HG02840 (cell line): ENCODE results near the gene DTNA.
A peak's percentile ranks its signal among the peaks of the same experiment; 100 is the strongest.

ENCODE experiments used
- ATAC-seq: cut with Tn5 transposase; IDR thresholded peaks from one replicate; pipeline ENCODE4 v1.9.1; 2021; ENCODE audit warnings: mild to moderate bottlenecking, moderate library complexity, moderate number of reproducible peaks; ENCODE audit not compliant: unreplicated experiment, low FRiP score

DTNA gene

DNA sequence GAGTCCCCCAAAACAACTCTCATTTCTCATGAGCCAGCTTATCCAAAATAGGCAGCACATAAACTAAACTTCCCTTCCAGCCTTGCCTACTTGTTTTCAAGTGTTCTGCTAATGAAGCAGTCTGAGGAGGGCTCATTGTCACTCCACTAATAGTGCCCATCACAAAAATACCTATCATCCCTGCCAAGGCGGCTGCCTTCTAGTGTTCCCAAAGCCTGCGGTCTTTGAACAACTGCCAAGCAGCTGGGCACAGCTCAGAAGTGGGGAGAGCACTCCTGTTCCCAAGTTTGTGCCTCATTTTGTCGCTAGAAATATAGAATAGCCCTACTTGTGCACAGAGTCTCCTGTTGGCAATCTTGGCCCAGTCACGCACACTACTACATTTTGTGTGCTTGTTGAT lies 50.3 kb downstream of the DTNA start:
- no peak for ATAC-seq

DNA sequence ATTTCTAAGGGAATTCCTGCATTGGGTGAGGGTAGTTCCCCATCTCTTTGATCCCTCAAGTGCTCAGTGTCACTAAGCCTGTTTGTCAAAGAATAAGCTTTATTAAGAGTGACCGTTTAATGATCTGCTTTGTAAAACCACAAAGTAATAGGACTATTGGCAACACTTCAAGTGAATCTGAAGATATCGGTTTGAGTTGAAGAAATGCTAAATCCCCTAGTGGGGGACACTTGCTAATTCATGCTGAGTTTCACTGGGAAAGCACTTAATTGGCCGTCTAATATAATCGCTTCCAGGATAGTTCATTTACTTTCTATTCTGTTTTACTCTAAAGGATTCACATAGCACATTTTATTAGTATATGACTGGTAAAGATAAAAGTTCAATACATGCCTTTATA lies 54.4 kb downstream of the DTNA start:
- no peak for ATAC-seq

DNA sequence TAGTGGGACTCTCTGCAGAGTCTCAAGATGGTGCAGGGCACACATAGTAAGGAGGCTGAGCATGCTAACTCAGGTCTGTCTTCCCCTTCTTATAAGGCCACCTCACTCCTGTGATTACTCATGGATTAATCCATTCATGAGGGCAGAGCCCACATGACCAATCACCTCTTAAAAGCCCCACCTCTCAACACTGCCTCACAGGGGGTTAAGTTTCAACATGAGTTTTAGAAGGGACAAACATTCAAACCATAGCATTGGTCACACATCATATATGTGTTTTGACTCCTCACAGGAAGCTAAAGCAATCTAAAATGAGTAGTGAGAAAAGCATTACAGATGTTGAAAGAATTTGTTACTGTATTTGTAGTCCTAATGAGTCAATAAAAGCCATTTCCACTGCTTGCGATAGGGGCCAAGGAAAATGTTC lies 57.5 kb downstream of the DTNA start:
- no peak for ATAC-seq

DNA sequence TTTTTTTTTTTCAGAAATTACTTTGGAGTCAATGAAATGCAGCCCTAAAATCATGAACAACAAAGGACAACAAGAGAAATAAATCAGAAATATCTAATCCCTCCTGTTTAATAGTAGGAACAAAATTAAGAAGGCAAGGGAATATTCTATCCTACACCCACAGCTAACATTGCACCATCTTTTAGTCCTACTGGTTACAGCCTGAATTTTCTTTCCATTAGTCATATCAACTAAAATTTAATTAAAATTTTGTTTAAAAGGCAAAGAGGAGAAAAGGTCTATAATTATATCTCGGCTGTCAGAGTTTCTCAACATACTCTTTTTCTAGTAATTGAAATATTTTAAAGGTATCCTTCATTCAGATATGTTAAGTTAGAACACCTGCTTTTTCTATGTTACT lies 61.9 kb downstream of the DTNA start:
- no peak for ATAC-seq

DNA sequence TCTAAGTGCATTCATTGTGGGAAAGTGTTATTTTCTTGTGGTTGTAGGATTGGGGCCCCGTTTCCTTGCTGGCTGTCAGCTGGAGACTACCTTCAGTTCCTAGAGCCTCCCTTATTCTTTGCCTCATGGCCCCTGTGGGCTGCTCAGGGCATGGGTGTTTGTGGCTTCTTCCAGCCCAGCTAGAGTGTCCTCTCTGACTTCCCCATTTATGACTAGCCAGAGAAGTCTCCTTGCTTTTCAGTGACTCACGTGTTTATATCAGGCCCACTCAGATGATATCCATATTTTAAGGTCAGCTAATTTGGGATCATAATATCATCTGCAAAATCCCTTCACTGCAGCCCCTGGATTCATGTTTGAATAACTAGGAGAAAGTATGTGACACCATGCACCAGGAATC lies 62.8 kb downstream of the DTNA start:
- ATAC-seq: no peak

DNA sequence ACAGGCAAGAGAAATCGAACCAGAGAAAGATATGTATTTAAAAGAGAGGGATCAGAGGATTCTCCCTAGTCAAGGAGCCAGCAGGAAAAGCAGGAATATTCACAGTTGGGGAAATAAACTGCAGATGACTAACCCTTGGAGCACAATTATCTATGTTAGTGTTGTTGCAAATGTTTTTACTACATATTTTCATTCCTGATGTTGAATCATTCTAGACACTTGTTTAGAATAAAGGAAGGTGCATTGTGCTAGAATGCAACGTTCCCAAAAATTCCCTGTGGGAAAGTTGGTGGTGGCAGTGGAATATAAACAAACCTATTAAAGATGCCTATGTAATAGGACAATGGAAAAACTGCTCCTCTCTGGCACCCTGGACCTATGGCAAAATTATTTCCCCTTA lies 63.3 kb downstream of the DTNA start:
- no peak for ATAC-seq

DNA sequence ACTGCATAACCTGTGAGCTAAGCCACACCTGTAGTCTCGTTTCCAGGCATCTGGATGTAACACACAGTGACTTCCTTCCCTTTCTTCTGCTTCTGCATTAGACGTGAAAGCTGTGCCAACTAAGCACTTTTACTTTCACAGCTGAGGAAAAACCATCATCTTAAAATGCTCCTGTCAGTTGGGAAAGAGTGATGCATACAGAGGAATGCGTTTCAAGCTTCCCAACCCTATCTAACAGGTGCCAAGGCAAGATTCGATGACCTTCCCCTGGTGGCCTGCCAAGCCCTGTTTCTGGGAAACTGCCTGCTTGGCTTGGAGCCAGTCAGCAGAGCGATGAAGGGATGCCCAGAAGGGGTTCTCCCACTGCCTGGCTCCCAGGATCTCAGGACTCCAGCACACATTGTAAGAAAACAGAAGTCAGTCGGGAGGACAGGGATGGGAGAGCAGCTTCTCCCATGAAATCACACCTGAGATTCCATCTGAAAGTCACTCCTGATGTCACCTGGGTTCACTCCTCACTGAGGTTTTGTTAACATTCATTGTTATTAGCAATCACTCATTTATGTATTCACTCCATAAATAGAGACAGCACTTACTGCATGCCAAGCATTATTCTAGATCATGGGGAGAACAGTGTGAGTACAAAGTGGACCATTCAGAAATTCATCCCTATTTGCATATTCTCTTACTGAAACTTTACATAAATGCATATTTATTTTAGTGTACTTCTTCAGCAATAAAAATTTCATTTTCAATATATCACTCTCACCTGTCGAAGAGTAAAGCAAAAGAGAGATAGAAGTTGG lies 64.1 kb downstream of the DTNA start:
- ATAC-seq: no peak

DNA sequence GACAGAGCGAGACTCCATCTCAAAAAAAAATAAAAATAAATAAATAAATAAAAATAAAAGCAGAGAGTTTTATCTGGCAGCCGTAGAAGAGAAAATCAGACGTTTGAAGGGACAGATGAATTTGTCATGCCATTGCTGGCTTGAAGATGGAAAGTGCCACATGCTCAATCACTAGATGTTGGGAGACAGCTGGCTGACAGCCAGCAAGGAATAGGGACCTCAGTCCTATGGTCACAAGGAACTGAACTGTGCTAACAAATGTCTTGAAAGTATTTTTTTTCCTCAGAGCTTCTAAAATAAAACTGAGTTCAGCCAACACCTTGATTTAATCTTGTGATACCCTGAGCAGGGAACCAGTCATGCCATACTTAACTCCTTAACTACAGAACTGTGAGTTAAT lies 65.4 kb downstream of the DTNA start:
- ATAC-seq: no peak

DNA sequence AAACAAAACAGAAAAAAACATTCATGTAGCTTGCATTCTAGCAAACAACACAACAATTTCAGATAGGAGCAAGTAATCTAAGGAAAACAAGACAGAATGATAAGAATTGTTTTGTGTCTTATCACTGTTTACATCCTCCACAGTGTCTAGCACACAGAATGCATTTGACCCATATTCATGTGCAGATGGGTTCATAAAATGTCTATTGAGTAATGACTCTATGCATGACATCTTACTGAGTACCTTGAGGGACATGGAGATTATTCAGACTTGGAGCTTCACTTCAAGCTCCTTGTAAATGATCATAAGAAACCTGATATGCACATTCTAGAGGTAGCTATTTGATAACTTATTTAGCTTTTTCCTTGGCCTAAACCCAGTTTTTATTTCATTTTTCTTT lies 69.0 kb downstream of the DTNA start:
- ATAC-seq: no peak

DNA sequence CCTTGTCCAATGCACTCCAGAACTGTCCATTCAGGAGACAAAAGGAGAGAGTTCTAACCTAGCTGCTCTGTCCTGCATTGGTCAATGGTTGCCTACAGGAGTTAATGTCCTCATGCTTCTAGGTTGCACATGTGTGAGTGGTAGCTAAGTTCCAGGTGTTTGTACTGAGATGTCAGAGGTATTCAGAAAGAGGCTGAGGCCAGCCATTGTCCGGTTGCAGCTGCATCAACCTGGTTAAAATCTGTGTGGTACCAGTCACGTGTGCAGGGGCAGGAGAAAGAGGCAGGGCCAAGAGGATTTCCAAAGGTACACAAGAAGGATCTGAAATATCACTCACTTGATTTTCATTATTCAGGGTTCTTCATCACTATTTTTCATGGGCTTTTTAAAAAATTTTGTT lies 70.8 kb downstream of the DTNA start:
- ATAC-seq: no peak

DNA sequence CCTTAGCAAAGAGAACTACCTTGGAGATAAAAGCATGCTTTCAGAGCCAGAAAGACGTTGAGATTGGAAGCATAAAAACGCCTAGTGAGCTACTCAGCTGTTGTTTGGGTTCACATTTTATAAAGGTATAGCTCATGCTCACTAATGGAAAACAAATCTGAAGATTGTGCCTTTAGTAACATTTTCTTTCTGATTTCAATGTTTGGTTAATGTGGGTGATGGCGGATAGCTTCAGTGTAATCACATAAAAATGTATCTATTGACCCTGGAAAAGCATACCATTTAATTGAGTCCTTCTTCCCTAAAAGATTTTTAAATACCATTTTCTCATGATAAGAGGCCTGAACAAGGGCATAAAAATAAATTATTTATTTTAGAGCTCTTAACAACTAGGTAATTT lies 73.4 kb downstream of the DTNA start:
- ATAC-seq: no peak

DNA sequence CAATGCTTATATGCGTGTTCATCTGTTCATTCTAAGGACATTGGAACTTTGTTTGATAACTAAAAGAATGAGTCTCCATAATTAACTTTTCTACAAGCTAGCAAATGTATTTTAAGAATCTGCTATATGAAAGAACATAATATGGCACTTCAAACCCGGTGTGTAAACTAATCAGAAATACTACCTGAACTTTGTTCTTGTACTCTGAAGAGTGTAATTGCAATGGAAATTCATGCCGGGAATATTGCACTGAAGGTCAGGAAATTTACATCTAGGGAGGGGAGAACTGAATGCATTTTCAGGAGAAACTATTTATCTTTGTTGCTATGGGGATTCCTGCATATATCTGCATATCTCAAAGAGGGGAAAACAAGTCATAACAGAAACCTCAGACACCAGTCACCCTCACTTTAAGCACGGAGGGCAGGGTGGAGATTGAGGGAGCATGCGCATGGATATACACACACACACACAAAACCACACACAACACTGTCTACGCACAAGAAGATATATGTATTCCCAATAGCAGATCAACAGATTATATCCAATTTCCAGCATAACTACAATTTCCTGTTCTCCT lies 76.2 kb downstream of the DTNA start:
- no peak for ATAC-seq

DNA sequence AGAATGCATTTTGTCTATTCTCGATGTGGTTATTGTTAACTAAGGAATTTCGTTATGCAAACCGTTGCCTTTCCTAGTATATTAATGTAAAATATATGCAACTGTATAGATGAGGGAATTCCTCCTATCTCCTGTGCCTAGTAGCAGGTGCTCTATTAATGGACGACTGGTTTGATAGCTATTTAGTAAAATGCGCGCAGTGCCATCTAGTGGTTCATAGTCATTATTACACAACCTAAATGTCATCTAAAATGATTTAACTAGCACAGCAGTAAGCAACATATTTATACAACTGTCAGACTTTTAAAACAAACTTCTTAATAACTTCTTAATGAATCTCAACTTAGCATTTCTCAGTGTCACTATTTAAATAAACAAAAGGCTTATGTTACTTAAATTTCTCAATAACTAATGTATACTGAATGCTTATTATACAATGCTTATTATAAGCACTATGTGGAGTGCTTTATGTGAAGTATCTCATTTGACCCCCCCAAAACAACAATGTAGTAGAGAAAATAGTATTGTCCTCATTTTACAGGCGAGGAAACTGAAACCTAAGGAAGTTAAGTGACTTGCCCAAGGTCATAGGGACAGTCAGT lies 77.9 kb downstream of the DTNA start:
- ATAC-seq: peak; percentile 60

DNA sequence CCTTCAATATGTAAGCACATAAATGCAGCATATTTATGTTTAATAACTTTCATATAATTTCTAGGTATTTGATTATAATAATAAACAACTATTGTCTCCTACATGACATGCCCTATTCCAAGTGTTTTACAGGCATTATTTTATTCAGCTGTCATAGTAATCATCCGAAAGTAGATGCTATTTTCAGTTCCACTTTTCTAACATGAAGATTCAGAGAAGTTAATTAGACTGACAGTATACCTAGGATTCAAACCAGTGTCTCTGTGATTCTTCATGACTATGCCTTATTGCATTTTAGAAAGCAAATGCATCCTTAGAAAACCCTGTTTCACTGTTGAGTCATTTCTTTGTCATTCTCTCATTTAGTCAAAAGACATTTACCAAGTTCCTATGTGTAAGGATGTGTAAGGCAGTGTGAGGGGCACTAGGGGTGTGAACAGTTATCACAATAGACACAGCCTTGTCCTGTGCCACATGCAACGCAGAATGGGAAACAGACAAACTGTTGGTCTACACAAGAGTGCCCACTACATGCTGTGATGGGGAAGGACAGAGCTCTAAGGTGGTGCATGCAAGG lies 79.8 kb downstream of the DTNA start:
- ATAC-seq: no peak

DNA sequence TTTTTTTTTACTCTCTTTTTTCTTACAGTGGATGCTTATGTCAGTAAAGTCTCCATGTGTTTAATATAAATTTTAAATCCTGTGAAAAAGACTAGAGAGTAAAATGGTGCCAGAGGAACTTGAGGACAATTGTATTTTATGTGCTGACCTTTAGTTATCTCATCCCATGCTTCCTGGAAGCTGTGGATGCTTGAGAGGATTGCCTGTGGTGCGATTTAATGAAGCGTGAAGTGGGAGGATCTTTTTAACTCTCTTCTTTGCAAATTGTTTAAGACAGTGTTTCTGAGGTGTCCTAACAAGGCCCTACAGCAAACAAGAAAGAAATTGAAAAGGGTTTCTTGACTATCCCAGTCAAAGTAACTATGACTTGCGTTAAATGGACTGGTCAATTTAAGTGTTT lies 84.2 kb downstream of the DTNA start:
- ATAC-seq: no peak

DNA sequence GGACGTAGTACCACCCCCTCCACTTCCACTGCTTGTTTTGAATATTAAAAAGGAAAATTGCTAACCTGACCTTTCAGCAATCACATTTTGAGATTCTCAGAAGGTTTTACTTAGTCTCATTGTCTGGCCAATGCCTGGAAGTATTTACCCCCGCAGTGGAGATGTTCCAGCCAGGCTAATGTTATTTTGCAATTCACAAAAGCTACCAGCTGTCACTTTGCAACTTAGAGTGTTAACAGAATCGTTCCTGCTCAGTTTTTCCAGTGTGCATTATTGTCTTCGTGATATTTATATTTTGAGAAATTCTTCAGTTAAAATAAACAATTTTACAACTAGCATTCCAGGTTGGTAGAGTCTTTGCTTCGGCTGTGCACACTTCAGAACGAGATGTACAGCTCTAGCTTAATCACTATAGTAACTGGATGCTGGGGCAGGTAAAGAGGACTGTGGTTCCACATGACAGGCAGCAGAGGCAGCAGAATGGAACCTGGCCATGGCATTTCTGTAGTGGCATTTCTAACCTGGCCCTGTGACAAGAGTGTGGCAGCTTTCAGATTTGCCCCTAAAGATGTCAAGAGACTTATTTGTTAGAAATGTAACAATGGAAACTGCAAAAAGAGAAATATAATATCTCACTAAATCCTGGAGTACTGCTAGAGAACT lies 85.1 kb downstream of the DTNA start:
- no peak for ATAC-seq

DNA sequence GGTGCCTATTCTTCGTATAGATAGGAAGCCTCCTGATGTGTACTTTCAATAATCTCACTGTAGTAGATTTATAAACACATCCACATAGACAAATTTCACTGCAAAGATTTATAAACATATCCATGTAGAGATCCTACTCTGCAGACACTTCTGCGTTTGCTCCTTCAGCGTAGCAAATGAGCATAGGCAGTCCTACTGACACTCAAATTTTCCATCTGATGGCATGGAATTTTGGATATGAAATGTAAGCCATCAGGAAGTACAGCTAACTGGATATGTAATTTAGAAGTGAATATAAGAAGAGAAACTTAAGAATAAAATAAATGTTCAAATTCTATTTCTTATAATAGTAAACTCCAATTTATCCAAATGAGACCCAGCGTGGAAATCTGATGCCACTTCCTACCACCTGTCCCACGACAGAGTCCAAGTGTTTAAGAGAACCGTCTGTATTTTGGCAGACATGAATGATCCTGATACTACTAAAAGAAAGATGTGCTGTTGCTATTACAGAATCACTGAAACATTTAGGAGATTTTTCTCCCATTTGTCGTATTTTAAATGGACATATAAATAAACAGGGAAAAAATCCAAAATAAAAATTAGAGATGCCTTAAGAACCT lies 86.0 kb downstream of the DTNA start:
- ATAC-seq: no peak

DNA sequence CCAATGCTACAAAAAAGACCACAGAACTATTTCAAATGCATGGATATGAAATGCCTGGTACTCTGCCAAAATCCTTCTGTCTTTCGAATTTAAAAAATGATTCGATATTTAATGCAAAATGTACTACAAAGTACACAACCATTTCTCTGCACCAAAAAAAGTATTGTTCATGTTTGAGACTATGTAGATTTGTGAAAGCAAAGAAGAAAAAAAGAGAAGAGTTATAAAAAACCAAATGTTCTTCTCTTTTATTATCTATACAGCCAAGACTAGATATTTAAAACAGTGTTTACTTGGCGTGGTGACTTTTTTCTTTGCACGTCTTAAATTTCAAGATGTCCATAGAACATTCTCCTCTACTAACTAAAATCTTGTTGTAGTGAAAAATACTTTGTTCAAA lies 89.2 kb downstream of the DTNA start:
- ATAC-seq: no peak

DNA sequence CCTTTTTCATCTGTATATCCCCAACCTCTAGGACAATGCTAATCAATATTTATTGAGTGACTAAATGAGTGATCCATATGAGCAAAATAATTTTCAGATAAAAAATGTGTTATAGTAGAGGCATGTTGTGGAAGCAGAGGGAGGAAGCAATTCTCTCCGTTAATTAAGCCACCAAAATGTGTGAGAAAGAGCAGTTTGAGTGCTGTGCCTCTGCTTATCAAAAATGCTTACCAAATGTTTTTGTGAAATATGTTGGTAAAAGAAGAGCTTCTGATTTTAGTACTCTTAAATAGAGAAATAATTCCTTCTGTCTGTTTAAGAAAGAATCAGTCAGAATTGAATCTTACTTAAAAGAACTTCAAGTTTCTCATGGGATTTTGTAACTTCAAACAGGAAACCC lies 90.3 kb downstream of the DTNA start:
- ATAC-seq: no peak

DNA sequence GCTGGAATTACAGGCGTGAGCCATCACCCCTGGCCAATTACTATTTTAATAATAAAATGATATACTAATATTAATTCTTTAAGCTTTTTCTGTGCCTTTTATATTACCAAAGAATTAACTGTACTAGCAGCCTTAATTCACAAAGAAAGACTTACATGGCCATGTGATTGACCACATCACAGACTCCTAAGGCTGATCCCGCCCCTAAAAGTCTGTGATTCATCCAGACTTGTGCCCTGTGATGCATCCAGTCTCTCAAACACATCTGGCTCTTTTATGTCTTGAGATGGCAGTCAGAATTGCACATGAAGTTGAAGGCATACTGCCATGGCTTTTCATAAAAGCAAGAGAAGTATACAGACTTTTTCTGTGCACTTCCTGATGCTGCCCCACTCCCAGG lies 91.7 kb downstream of the DTNA start:
- no peak for ATAC-seq

DNA sequence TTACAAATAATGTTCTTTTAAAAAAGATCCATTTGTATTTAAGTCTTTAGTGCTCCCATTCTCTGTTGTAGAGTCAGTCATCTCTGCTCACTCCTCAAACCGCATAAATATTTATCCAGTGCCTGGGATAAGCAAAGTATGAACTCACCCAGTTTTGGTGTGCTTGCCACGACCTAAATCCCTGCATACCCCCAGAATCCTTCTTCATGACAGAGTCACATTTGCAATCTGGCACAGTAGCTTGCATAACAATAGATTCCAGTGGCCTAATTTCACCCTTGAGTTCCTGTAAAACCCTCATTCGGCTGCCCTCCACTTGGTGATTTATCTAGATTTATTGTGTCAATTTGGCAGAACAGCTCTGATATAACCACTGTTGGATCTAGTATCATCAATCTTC lies 92.9 kb downstream of the DTNA start:
- no peak for ATAC-seq
